ENCODE measurements around the gene TMEM179.

GRCh38 chr14:104632781-104633180 lies 28.2 kb upstream of the TMEM179 start:
- no peak for TF ChIP-seq CTCF (conservative IDR thresholded peaks at IDR 0.05; ENCODE audit: low read depth, low read length)
- TF ChIP-seq EZH2 (IDR thresholded peaks at IDR 0.05; ENCODE audit: low read length, unreplicated experiment) = no peak
